CD14-positive monocyte (primary cell): Measurements from ENCODE around the gene SLC35F3. TPM values are rescaled to one million over a fixed set of nuclear protein-coding genes. Genes with fewer than 3 reads are reported as not detected.

Source experiments
- DNase-seq, 3 donors: peaks; one replicate each; pipeline ENCODE4 v3.0.0-alpha.2; 2011 to 2022
- H2AFZ ChIP-seq: 2 replicates; pipeline ENCODE4 v1.6.0; 2012; ENCODE audit warnings: mild to moderate bottlenecking, low read depth, low read length, inconsistent platforms; ENCODE audit not compliant: insufficient read depth, poor library complexity, severe bottlenecking
- H3K27ac ChIP-seq, 2 donors: 1 replicate in 1 of 2; 2 replicates in 1 of 2; pipeline ENCODE4 v1.5.1; 2012 to 2013; ENCODE audit warnings: low read length in 2 of 2, control low read depth in 1 of 2, inconsistent platforms in 1 of 2, low read depth in 1 of 2, mild to moderate bottlenecking in 1 of 2
- H3K27me3 ChIP-seq, 2 donors: one replicate each; pipeline versions ENCODE4 v1.6.0 to v1.6.1; 2011 to 2013; ENCODE audit warnings: low read length in 2 of 2; ENCODE audit not compliant: control insufficient read depth in 2 of 2, insufficient read depth in 2 of 2
- H3K36me3 ChIP-seq, 2 donors: replicated peaks in 1 of 2; 1 replicate in 1 of 2; 2 replicates in 1 of 2; pipeline versions ENCODE4 v1.5.1 to v1.6.1; 2012 to 2013; ENCODE audit warnings: low read length in 2 of 2, control low read depth in 1 of 2, inconsistent platforms in 1 of 2, mild to moderate bottlenecking in 1 of 2; ENCODE audit not compliant: insufficient read depth in 2 of 2, control insufficient read depth in 1 of 2
- H3K4me1 ChIP-seq, 2 donors: 1 replicate in 1 of 2; 2 replicates in 1 of 2; pipeline versions ENCODE4 v1.5.1 to v1.6.1; 2012 to 2013; ENCODE audit warnings: low read length in 2 of 2, control low read depth in 1 of 2, inconsistent platforms in 1 of 2, mild to moderate bottlenecking in 1 of 2, moderate library complexity in 1 of 2; ENCODE audit not compliant: insufficient read depth in 2 of 2, control insufficient read depth in 1 of 2
- H3K4me2 ChIP-seq: replicated peaks from 2 replicates; pipeline ENCODE3; 2012; ENCODE audit warnings: low read length, moderate library complexity, mild to moderate bottlenecking; ENCODE audit not compliant: poor library complexity, severe bottlenecking; ENCODE audit errors: extremely low read depth
- H3K4me3 ChIP-seq, 3 experiments: fragments of 200-600 bp in 1 of 3; sonication (generic) in 1 of 3; replicated peaks in 1 of 3; 1 replicate in 2 of 3; 2 replicates in 1 of 3; pipeline ENCODE4 v1.5.1; 2011 to 2013; ENCODE audit warnings: low read length in 3 of 3, mild to moderate bottlenecking in 3 of 3, control low read depth in 2 of 3, low read depth in 2 of 3, inconsistent platforms in 1 of 3, moderate library complexity in 1 of 3
- H3K79me2 ChIP-seq: 2 replicates; pipeline ENCODE4 v1.6.0; 2012; ENCODE audit warnings: mild to moderate bottlenecking, control low read depth, inconsistent platforms, low read length, moderate library complexity; ENCODE audit not compliant: insufficient read depth
- H3K9ac ChIP-seq: 2 replicates; pipeline ENCODE4 v1.6.0; 2017; ENCODE audit warnings: low read length, mild to moderate bottlenecking; ENCODE audit not compliant: insufficient read depth, poor library complexity, severe bottlenecking
- H3K9me3 ChIP-seq, 2 donors: replicated peaks in 1 of 2; 1 replicate in 1 of 2; 2 replicates in 1 of 2; pipeline versions ENCODE4 v1.5.1 to v1.6.1; 2012 to 2013; ENCODE audit warnings: low read length in 2 of 2, control low read depth in 1 of 2; ENCODE audit not compliant: control insufficient read depth in 1 of 2, insufficient read depth in 1 of 2
- H4K20me1 ChIP-seq: 2 replicates; pipeline ENCODE4 v1.6.0; 2012; ENCODE audit warnings: mild to moderate bottlenecking, low read length, control low read depth, moderate library complexity; ENCODE audit not compliant: insufficient read depth
- H3K27ac Mint-ChIP-seq, 7 donors: one replicate each; pipeline ENCODE4 v1.8.0; 2020; ENCODE audit warnings: mild to moderate bottlenecking in 7 of 7, mixed read lengths in 7 of 7, moderate library complexity in 6 of 7, inconsistent platforms in 2 of 7
- H3K27me3 Mint-ChIP-seq, 3 donors: one replicate each; pipeline ENCODE4 v1.8.0; 2021 to 2022; ENCODE audit warnings: low read depth in 3 of 3, mild to moderate bottlenecking in 3 of 3, mixed read lengths in 3 of 3, moderate library complexity in 3 of 3, inconsistent platforms in 1 of 3
- H3K36me3 Mint-ChIP-seq, 2 donors: one replicate each; pipeline ENCODE4 v1.8.0; 2020; ENCODE audit warnings: mixed read lengths in 2 of 2, inconsistent platforms in 1 of 2, mild to moderate bottlenecking in 1 of 2
- H3K4me1 Mint-ChIP-seq: one replicate; pipeline ENCODE4 v1.8.0; 2020; ENCODE audit warnings: mild to moderate bottlenecking, mixed read lengths
- H3K4me3 Mint-ChIP-seq, 2 donors: one replicate each; pipeline ENCODE4 v1.8.0; 2020; ENCODE audit warnings: mild to moderate bottlenecking in 2 of 2, mixed read lengths in 2 of 2, moderate library complexity in 1 of 2
- H3K9me3 Mint-ChIP-seq, 7 donors: one replicate each; pipeline ENCODE4 v1.8.0; 2020 to 2022; ENCODE audit warnings: mixed read lengths in 7 of 7, mild to moderate bottlenecking in 6 of 7, moderate library complexity in 6 of 7, inconsistent platforms in 2 of 7
- CTCF ChIP-seq: fragments of 200-600 bp; IDR thresholded peaks from one replicate; pipeline ENCODE4 v1.8.0; 2022; ENCODE audit warnings: antibody characterized with exemption, mild to moderate bottlenecking
- WGBS: methylation state at CpG from one replicate; pipeline ENCODE4 v1.1.5; 2013; ENCODE audit warnings: missing lambda C conversion rate; ENCODE audit not compliant: insufficient coverage; 5-methylcytosine and 5-hydroxymethylcytosine counted together
- intact Hi-C, 2 donors: fragments of 100-400 bp; cut with micrococcal nuclease; formaldehyde crosslinking; loops; one replicate each; pipeline versions ENCODE4 v1.15.0 to v1.15.1; 2023
- polyA plus RNA-seq, 3 donors: library from polyadenylated mRNA; depleted of rRNA in 1 of 3; unstranded in 2 of 3; stranded (reverse) in 1 of 3; fragments of 300-500 nt in 2 of 3; fragments of >200 nt in 1 of 3; fragmentation: Illumina TruSeq in 2 of 3; gene quantifications; 1 replicate in 2 of 3; 2 replicates in 1 of 3; pipeline ENCODE4 v1.2.3, GENCODE V29; 2012 to 2021

SLC35F3 gene
- polyA plus RNA-seq, 3 donors: 0.17 to 0.78 TPM; not detected in 1

- Mint-ChIP-seq H3K4me3 (no peak overlapping the region), H3K9me3 (no peaks in the 10 kb centered on the region), H3K36me3 (no peaks in the 10 kb centered on the region), H3K4me1 (peaks cover 18% of the 10 kb centered on the region), H3K27me3 (peaks cover 0 to 7% (median 4%) of the 10 kb centered on the region in 3 donors), H3K27ac (no peak overlapping the region)
- Histone ChIP-seq H3K27ac (no peak overlapping the region), H4K20me1 (no peaks in the 10 kb centered on the region), H3K27me3 (no peaks in the 10 kb centered on the region), H3K4me2 (no peak overlapping the region), H3K9ac (no peak overlapping the region), H3K9me3 (no peaks in the 10 kb centered on the region), H3K4me1 (peaks cover 9 to 21% of the 10 kb centered on the region in 2 donors), H3K36me3 (no peaks in the 10 kb centered on the region), H3K79me2 (peaks cover 5% of the 10 kb centered on the region), H3K4me3 (no peak overlapping the region), H2AFZ (peak overlapping the region; percentile 31)
- WGBS: no CpG with 5 or more reads among the region's 3 CpGs
- intact Hi-C loops: no loop called here
- no peak for TF ChIP-seq CTCF
- DNase-seq: no peak
Observed at GRCh38 chr1:234369033-234369430, 464.6 kb downstream of the SLC35F3 start.

DNA sequence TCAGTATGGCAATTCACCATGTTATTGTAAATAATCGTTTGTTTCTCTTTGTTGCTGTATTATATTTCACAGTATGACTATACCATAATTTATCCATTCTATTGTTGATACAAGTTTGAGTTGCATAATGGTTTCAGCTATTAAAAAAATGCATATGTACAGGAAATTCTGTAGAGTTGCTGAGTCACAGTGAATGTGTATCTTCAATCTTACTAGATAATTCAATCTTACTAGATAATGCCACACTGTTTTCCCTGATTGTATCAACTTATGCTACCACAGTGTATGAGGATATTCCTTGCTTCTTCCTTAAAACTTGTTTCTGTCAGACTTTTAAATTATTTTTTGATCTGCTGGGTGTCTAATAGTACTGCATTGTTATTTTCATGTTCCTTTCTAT lies 465.3 kb downstream of the SLC35F3 start:
- Mint-ChIP-seq H3K9me3 (no peaks in the 10 kb centered on the region), H3K27me3 (peaks cover 0 to 7% (median 4%) of the 10 kb centered on the region in 3 donors), H3K36me3 (no peaks in the 10 kb centered on the region), H3K27ac (peak overlapping the region in 1 of 7 donors; percentile 76), H3K4me3 (no peak overlapping the region), H3K4me1 (peaks cover 26% of the 10 kb centered on the region)
- intact Hi-C loops: loop anchor here (5.0 kb wide), 1 partner anchor 42 kb away; no protein-coding TSS in a partner anchor
- no peaks in the 10 kb centered on the region for H3K27me3 ChIP-seq
- no peak overlapping the region for H2AFZ ChIP-seq
- peak in 2 of 3 donors; percentile 10 to 25 for DNase-seq
- no peaks in the 10 kb centered on the region for H3K9me3 ChIP-seq
- no peak overlapping the region for H3K4me3 ChIP-seq
- H3K27ac ChIP-seq: no peak overlapping the region
- TF ChIP-seq CTCF: no peak
- H3K4me1 ChIP-seq: peaks cover 17 to 29% of the 10 kb centered on the region in 2 donors
- no CpG with 5 or more reads among the region's 1 CpG for WGBS
- no peaks in the 10 kb centered on the region for H4K20me1 ChIP-seq
- no peak overlapping the region for H3K9ac ChIP-seq
- no peak overlapping the region for H3K4me2 ChIP-seq
- peaks cover 12% of the 10 kb centered on the region for H3K79me2 ChIP-seq
- H3K36me3 ChIP-seq: no peaks in the 10 kb centered on the region
